ENCODE results near the gene MSL3B.
A peak's percentile ranks its signal among the peaks of the same experiment; 100 is the strongest.

MSL3B gene

DNA sequence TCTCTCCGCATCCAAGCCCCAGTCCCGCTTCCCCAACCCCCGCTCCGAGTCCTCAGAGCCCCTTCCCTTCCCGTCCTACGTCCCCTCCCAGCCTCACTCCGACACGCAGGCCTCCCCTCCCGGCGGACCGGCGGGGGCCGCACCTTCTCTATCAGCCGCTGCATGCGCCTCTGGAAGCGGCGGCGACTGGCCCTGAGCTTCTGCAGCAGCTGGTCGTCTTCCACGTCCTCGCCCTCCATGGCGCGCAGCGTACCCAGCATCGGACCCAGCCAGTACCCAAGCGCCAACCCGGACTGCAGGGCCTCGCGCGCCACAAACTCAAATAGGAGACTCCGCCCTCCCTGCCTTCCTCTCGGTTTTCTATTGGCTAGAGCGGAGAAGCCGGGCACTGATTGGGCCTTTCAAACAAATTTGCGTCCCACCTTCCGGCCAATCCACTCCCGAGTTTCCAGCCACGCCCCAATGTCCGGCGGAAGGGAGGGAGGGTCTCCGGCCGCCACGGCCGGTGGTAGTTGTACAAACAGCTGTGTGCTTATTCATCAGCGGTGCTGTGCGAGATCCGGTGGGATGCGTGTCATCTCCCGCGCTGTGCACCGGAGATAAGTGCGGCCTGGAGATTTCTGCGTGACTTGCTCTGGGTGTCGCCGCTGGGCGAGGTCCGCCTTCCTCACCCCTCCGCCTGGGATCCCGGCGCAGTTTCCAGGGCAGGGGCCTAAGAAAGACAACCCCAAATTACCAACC, 13.8 kb downstream of the MSL3B start, which contains the start of gene HJURP:
Gene HJURP (minus strand): TSS at position 295 of the 741 bp plus-strand sequence. CDS start 35 bp downstream, at position 260.
- no peak for TF ChIP-seq CTCF (IDR thresholded peaks at IDR 0.05; ENCODE audit: control insufficient read depth, extremely low read depth, insufficient read depth)
- DNase-seq (ENCODE audit: low read depth) = peak; percentile 85
- peak within 1 kb of the TSS; percentile 81 for H3K4me3 ChIP-seq (ENCODE audit: low read depth, low read length)

DNA sequence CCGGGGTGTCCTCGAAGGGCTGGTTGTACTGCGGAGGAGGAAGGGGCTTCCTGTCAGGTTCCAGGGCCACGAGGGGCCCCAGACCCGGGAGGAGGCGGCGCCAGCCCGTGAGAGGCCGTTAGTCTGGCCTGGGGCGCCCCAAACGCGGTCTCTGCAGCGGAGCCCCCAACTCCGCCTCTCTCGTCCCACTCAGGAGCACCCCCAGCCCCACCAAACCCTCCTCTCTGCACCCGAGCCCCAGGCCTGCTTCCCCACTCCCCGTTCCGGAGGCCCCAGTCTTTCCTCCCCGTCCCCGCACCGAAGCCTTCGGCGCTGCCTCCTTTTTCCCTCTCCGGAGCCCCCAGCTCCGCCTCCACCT, 14.3 kb downstream of the MSL3B start:
- TF ChIP-seq CTCF (IDR thresholded peaks at IDR 0.05; ENCODE audit: control insufficient read depth, extremely low read depth, insufficient read depth) = no peak
- peak overlapping the region; percentile 81 for H3K4me3 ChIP-seq (ENCODE audit: low read depth, low read length)
- no peak for DNase-seq (ENCODE audit: low read depth)

- TF ChIP-seq CTCF (IDR thresholded peaks at IDR 0.05; ENCODE audit: control insufficient read depth, extremely low read depth, insufficient read depth) = no peak
- no peak for DNase-seq (ENCODE audit: low read depth)
- H3K4me3 ChIP-seq (ENCODE audit: low read depth, low read length) = peak overlapping the region; percentile 81
Observed at GRCh38 chr2:233853353-233853752, 14.8 kb downstream of the MSL3B start.

- H3K4me3 ChIP-seq (ENCODE audit: low read depth, low read length) = no peak overlapping the region
- TF ChIP-seq CTCF (IDR thresholded peaks at IDR 0.05; ENCODE audit: control insufficient read depth, extremely low read depth, insufficient read depth) = no peak
- no peak for DNase-seq (ENCODE audit: low read depth)
Observed at GRCh38 chr2:233852056-233852455, 16.1 kb downstream of the MSL3B start.

DNA sequence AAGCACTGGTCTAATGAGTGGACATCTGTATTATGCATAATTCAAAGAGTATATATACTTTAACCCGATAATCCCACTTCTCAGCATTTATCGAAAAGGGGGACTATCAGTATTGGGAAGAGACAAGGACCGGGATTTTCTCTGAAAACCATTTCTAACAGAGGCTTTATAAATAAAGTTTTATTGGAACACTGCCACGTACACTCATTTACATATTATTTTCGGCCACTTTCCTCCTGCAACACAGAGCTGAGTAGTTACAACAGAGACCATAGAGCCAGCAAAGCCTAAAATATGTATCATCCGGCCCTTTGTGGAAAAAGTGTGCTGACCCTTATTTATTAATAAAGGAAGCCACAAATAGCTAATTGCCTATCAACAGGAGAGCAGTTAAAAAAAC, 17.0 kb downstream of the MSL3B start:
- TF ChIP-seq CTCF (IDR thresholded peaks at IDR 0.05; ENCODE audit: control insufficient read depth, extremely low read depth, insufficient read depth) = no peak

GRCh38 chr2:233850745-233851144, 17.4 kb downstream of the MSL3B start:
- no peak for DNase-seq (ENCODE audit: low read depth)
- TF ChIP-seq CTCF (IDR thresholded peaks at IDR 0.05; ENCODE audit: control insufficient read depth, extremely low read depth, insufficient read depth) = no peak
- H3K4me3 ChIP-seq (ENCODE audit: low read depth, low read length) = no peak overlapping the region

More for the DNA sequence above, 17.0 kb downstream of the MSL3B start:
- DNase-seq (ENCODE audit: low read depth) = no peak
- no peak overlapping the region for H3K4me3 ChIP-seq (ENCODE audit: low read depth, low read length)
